Gastrocnemius medialis (tissue), 4 donors: Measurements from ENCODE around the gene ZBTB20. TPM values are rescaled to one million over a fixed set of nuclear protein-coding genes. Genes with fewer than 3 reads are reported as not detected.

ENCODE experiments used
- ATAC-seq, 2 donors: fragments of 150-250 bp; one replicate each; pipeline ENCODE4 v1.9.1; 2016
- DNase-seq, 2 donors: peaks; one replicate each; pipeline ENCODE4 v3.0.0-alpha.2; 2019
- H3K27ac ChIP-seq, 4 donors: fragments of 200-600 bp; sonication (generic); 1 replicate in 1 of 4; 2 replicates in 3 of 4; pipeline ENCODE4 v1.5.1; 2016 to 2018; ENCODE audit warnings: mild to moderate bottlenecking in 2 of 4, moderate library complexity in 1 of 4
- H3K27me3 ChIP-seq, 3 donors: fragments of 200-600 bp; sonication (generic) in 2 of 3; 1 replicate in 1 of 3; 2 replicates in 2 of 3; pipeline versions ENCODE4 v1.5.1 to v1.6.0; 2016 to 2019; ENCODE audit warnings: mild to moderate bottlenecking in 1 of 3, moderate library complexity in 1 of 3
- H3K36me3 ChIP-seq, 2 donors: fragments of 200-600 bp; sonication (generic) in 1 of 2; one replicate each; pipeline ENCODE4 v1.5.1; 2017 to 2018
- H3K4me1 ChIP-seq, 2 donors: fragments of 200-600 bp; sonication (generic) in 1 of 2; one replicate each; pipeline ENCODE4 v1.5.1; 2016 to 2017; ENCODE audit warnings: mild to moderate bottlenecking in 2 of 2
- H3K4me3 ChIP-seq, 4 donors: fragments of 200-600 bp; sonication (generic) in 3 of 4; 1 replicate in 1 of 4; 2 replicates in 3 of 4; pipeline ENCODE4 v1.5.1; 2016 to 2019; ENCODE audit warnings: mild to moderate bottlenecking in 2 of 4
- H3K9me3 ChIP-seq, 3 donors: fragments of 200-600 bp; sonication (generic) in 2 of 3; 1 replicate in 1 of 3; 2 replicates in 2 of 3; pipeline ENCODE4 v1.5.1; 2016 to 2019
- CTCF ChIP-seq, 5 experiments: fragments of 450-650 bp in 3 of 5; fragments of 200-600 bp in 2 of 5; sonication (generic) in 2 of 5; IDR thresholded peaks in 4 of 5; conservative IDR thresholded peaks in 1 of 5; 1 replicate in 4 of 5; 2 replicates in 1 of 5; pipeline ENCODE4 v1.5.1; 2016 to 2019; ENCODE audit warnings: antibody characterized with exemption in 5 of 5, mild to moderate bottlenecking in 3 of 5, moderate library complexity in 3 of 5
- POLR2A ChIP-seq, 2 donors: fragments of 450-650 bp; IDR thresholded peaks; one replicate each; pipeline ENCODE4 v1.6.1; 2017; ENCODE audit warnings: antibody characterized with exemption in 2 of 2, mild to moderate bottlenecking in 2 of 2, moderate library complexity in 2 of 2
- in situ Hi-C, 4 donors: fragments of 200-750 bp; cut with MboI; loops; one replicate each; pipeline versions ENCODE4 v1.15.0 to v1.8.0; 2017; ENCODE audit warnings: low sequenced_read_pairs in 4 of 4
- intact Hi-C: fragments of 100-400 bp; cut with DNase I; formaldehyde crosslinking; loops from one replicate; pipeline ENCODE4 v1.15.1; 2023; ENCODE audit warnings: low total_unique reads
- total RNA-seq, 4 donors: library from RNA; depleted of rRNA; stranded (reverse); fragments of >200 nt; gene quantifications; one replicate each; pipeline versions ENCODE4 v1.1.0 to v1.2.3, GENCODE V29; 2016

The ZBTB20 gene
- total RNA-seq, 4 donors from 2014 or later: 47.6 to 86.5 (median 69.0) TPM

- Histone ChIP-seq H3K9me3 (no peaks in the 10 kb centered on the region), H3K4me3 (peak overlapping the region; percentile 10 to 33 (median 15)), H3K27ac (peak overlapping the region; percentile 59 to 68 (median 63)), H3K4me1 (peaks cover 6 to 21% of the 10 kb centered on the region in 2 donors), H3K36me3 (no peaks in the 10 kb centered on the region), H3K27me3 (no peaks in the 10 kb centered on the region)
- TF ChIP-seq POLR2A (IDR thresholded peaks at IDR 0.05) (no peak), CTCF (IDR thresholded peaks at IDR 0.05 in 4 of 5, conservative IDR thresholded peaks at IDR 0.05 in 1 of 5) (no peak)
- in situ Hi-C loops: no loop called here
- intact Hi-C loops: no loop called here
- ATAC-seq (no peak), DNase-seq (no peak)
These were observed 400.6 kb downstream of the ZBTB20 start for GRCh38 chr3:114746502-114746901.

- in situ Hi-C loops: no loop called here
- intact Hi-C loops: no loop called here
- peaks cover 6 to 21% of the 10 kb centered on the region in 2 donors for H3K4me1 ChIP-seq
- no peaks in the 10 kb centered on the region for H3K27me3 ChIP-seq
- ATAC-seq (peak; percentile 45 to 74), DNase-seq (peak in 1 of 2 donors; percentile 2)
- H3K4me3 ChIP-seq: peak overlapping the region in 1 of 4 donors; percentile 33
- H3K9me3 ChIP-seq: no peaks in the 10 kb centered on the region
- peak overlapping the region; percentile 59 to 68 (median 63) for H3K27ac ChIP-seq
- no peaks in the 10 kb centered on the region for H3K36me3 ChIP-seq
- TF ChIP-seq CTCF (IDR thresholded peaks at IDR 0.05 in 4 of 5, conservative IDR thresholded peaks at IDR 0.05 in 1 of 5) (no peak), POLR2A (IDR thresholded peaks at IDR 0.05) (peak in 1 of 2 donors; percentile 11)
These were observed 401.5 kb downstream of the ZBTB20 start for GRCh38 chr3:114745322-114746240.

GRCh38 chr3:114743746-114744485, 403.2 kb downstream of the ZBTB20 start:
- no peak for TF ChIP-seq CTCF (IDR thresholded peaks at IDR 0.05 in 4 of 5, conservative IDR thresholded peaks at IDR 0.05 in 1 of 5)
- TF ChIP-seq POLR2A (IDR thresholded peaks at IDR 0.05): no peak
- H3K4me1 ChIP-seq: peaks cover 6 to 21% of the 10 kb centered on the region in 2 donors
- ATAC-seq (no peak), DNase-seq (no peak)
- intact Hi-C loops (no loop called here), in situ Hi-C loops (no loop called here)
- no peaks in the 10 kb centered on the region for H3K27me3 ChIP-seq
- H3K36me3 ChIP-seq: no peaks in the 10 kb centered on the region
- no peak overlapping the region for H3K27ac ChIP-seq
- H3K9me3 ChIP-seq: no peaks in the 10 kb centered on the region
- H3K4me3 ChIP-seq: no peak overlapping the region

GRCh38 chr3:114741066-114741465, 406.0 kb downstream of the ZBTB20 start:
- in situ Hi-C loops (no loop called here), intact Hi-C loops (no loop called here)
- Histone ChIP-seq H3K4me3 (no peak overlapping the region), H3K4me1 (peaks cover 2 to 7% of the 10 kb centered on the region in 2 donors), H3K27me3 (no peaks in the 10 kb centered on the region), H3K27ac (no peak overlapping the region), H3K9me3 (no peaks in the 10 kb centered on the region), H3K36me3 (no peaks in the 10 kb centered on the region)
- TF ChIP-seq CTCF (IDR thresholded peaks at IDR 0.05 in 4 of 5, conservative IDR thresholded peaks at IDR 0.05 in 1 of 5) (no peak), POLR2A (IDR thresholded peaks at IDR 0.05) (no peak)
- DNase-seq (no peak), ATAC-seq (no peak)
